Karpas-422 (cell line): Measurements from ENCODE around the gene AGAP1. TPM values are rescaled to one million over a fixed set of nuclear protein-coding genes. Genes with fewer than 3 reads are reported as not detected.

ENCODE experiments used
- DNase-seq: peaks from one replicate; pipeline ENCODE4 v3.0.0-alpha.2; 2015
- H2AFZ ChIP-seq: fragments of 200-600 bp; sonication (generic); 2 replicates; pipeline ENCODE4 v1.6.1; 2014; ENCODE audit warnings: antibody characterized with exemption, low read length, mixed read lengths
- H3K27ac ChIP-seq: fragments of 200-600 bp; sonication (generic); 2 replicates; pipeline ENCODE4 v1.5.1; 2014; ENCODE audit warnings: mild to moderate bottlenecking, low read length, moderate library complexity
- H3K27me3 ChIP-seq: fragments of 200-600 bp; sonication (generic); 2 replicates; pipeline ENCODE4 v1.6.1; 2014; ENCODE audit warnings: low read length, mixed read lengths
- H3K36me3 ChIP-seq: fragments of 200-600 bp; sonication (generic); 2 replicates; pipeline ENCODE4 v1.6.1; 2014; ENCODE audit warnings: low read length, mixed read lengths; ENCODE audit not compliant: insufficient read depth
- H3K4me1 ChIP-seq: fragments of 200-600 bp; sonication (generic); 2 replicates; pipeline ENCODE4 v1.6.1; 2014; ENCODE audit warnings: mild to moderate bottlenecking, low read length, mixed read lengths
- H3K4me2 ChIP-seq: fragments of 200-600 bp; sonication (generic); 2 replicates; pipeline ENCODE4 v1.6.1; 2014; ENCODE audit warnings: low read length, low read depth, mild to moderate bottlenecking; ENCODE audit not compliant: poor library complexity, severe bottlenecking
- H3K4me3 ChIP-seq: fragments of 200-600 bp; sonication (generic); 2 replicates; pipeline ENCODE4 v1.5.1; 2014; ENCODE audit warnings: mild to moderate bottlenecking, antibody characterized with exemption, low read length, mixed read lengths
- H3K79me2 ChIP-seq: fragments of 200-600 bp; sonication (generic); 2 replicates; pipeline ENCODE4 v1.6.1; 2014; ENCODE audit warnings: mild to moderate bottlenecking, low read length, mixed read lengths
- H3K9ac ChIP-seq: fragments of 200-600 bp; sonication (generic); 2 replicates; pipeline ENCODE4 v1.6.0; 2014; ENCODE audit warnings: low read length
- H3K9me2 ChIP-seq: fragments of 200-600 bp; sonication (generic), shearing (Covaris generic); replicated peaks from 2 replicates; pipeline ENCODE4 v1.6.0; 2014; ENCODE audit warnings: mild to moderate bottlenecking, low read length, moderate library complexity; ENCODE audit not compliant: insufficient read depth
- H3K9me3 ChIP-seq: fragments of 300-700, 200-600 bp; sonication (generic); 2 replicates; pipeline ENCODE4 v1.6.1; 2014; ENCODE audit warnings: low read length, mixed read lengths
- H4K20me1 ChIP-seq: fragments of 200-600 bp; sonication (generic); 2 replicates; pipeline ENCODE4 v1.6.1; 2014; ENCODE audit warnings: mild to moderate bottlenecking, antibody characterized with exemption, low read length, low read depth; ENCODE audit not compliant: insufficient read depth
- total RNA-seq: library from RNA; depleted of rRNA; stranded (reverse); fragments of >200 nt; shearing (Covaris generic); gene quantifications from 2 replicates; pipeline ENCODE4 v1.2.3, GENCODE V29; 2014; ENCODE audit warnings: low replicate concordance

Gene AGAP1
- total RNA-seq, 1 experiment from 2014 or later = not detected

- Histone ChIP-seq H3K9ac (no peak overlapping the region), H3K9me3 (no peaks in the 10 kb centered on the region), H3K27ac (no peak overlapping the region), H4K20me1 (no peaks in the 10 kb centered on the region), H2AFZ (no peak overlapping the region), H3K4me1 (no peaks in the 10 kb centered on the region), H3K9me2 (no peaks in the 10 kb centered on the region), H3K4me3 (no peak overlapping the region), H3K36me3 (no peaks in the 10 kb centered on the region), H3K79me2 (no peaks in the 10 kb centered on the region), H3K4me2 (no peak overlapping the region), H3K27me3 (no peaks in the 10 kb centered on the region)
- no peak for DNase-seq
Observed at GRCh38 chr2:235514627-235515363, 21.0 kb downstream of the AGAP1 start.

- Histone ChIP-seq H2AFZ (no peak overlapping the region), H3K79me2 (no peaks in the 10 kb centered on the region), H3K36me3 (no peaks in the 10 kb centered on the region), H3K9me2 (no peaks in the 10 kb centered on the region), H3K4me1 (no peaks in the 10 kb centered on the region), H3K27me3 (no peaks in the 10 kb centered on the region), H3K27ac (no peak overlapping the region), H3K9me3 (no peaks in the 10 kb centered on the region), H4K20me1 (no peaks in the 10 kb centered on the region), H3K9ac (no peak overlapping the region), H3K4me2 (no peak overlapping the region), H3K4me3 (no peak overlapping the region)
- no peak for DNase-seq
Observed at GRCh38 chr2:235515364-235515742, 21.5 kb downstream of the AGAP1 start.

GRCh38 chr2:235515821-235516220 is 22.0 kb downstream of the AGAP1 start:
- Histone ChIP-seq H4K20me1 (no peaks in the 10 kb centered on the region), H3K9me2 (no peaks in the 10 kb centered on the region), H3K4me2 (no peak overlapping the region), H3K9ac (no peak overlapping the region), H3K79me2 (no peaks in the 10 kb centered on the region), H2AFZ (no peak overlapping the region), H3K9me3 (no peaks in the 10 kb centered on the region), H3K4me1 (no peaks in the 10 kb centered on the region), H3K4me3 (no peak overlapping the region), H3K27ac (no peak overlapping the region), H3K36me3 (no peaks in the 10 kb centered on the region), H3K27me3 (no peaks in the 10 kb centered on the region)
- DNase-seq = no peak

- Histone ChIP-seq H3K4me1 (no peaks in the 10 kb centered on the region), H3K9me2 (no peaks in the 10 kb centered on the region), H4K20me1 (no peaks in the 10 kb centered on the region), H3K9ac (no peak overlapping the region), H3K4me2 (no peak overlapping the region), H3K36me3 (no peaks in the 10 kb centered on the region), H3K4me3 (no peak overlapping the region), H3K27me3 (no peaks in the 10 kb centered on the region), H3K79me2 (no peaks in the 10 kb centered on the region), H3K27ac (no peak overlapping the region), H3K9me3 (no peaks in the 10 kb centered on the region), H2AFZ (no peak overlapping the region)
- DNase-seq = no peak
Observed at GRCh38 chr2:235516257-235516656, 22.4 kb downstream of the AGAP1 start.

GRCh38 chr2:235518322-235519090 is 24.7 kb downstream of the AGAP1 start:
- H3K79me2 ChIP-seq = no peaks in the 10 kb centered on the region
- no peaks in the 10 kb centered on the region for H4K20me1 ChIP-seq
- DNase-seq = no peak
- H3K4me3 ChIP-seq = no peak overlapping the region
- H3K9ac ChIP-seq = no peak overlapping the region
- H2AFZ ChIP-seq = no peak overlapping the region
- H3K27me3 ChIP-seq = no peaks in the 10 kb centered on the region
- no peaks in the 10 kb centered on the region for H3K36me3 ChIP-seq
- H3K9me3 ChIP-seq = no peaks in the 10 kb centered on the region
- no peaks in the 10 kb centered on the region for H3K9me2 ChIP-seq
- no peak overlapping the region for H3K4me2 ChIP-seq
- no peaks in the 10 kb centered on the region for H3K4me1 ChIP-seq
- H3K27ac ChIP-seq = no peak overlapping the region

GRCh38 chr2:235520787-235521186 is 26.9 kb downstream of the AGAP1 start:
- no peak overlapping the region for H3K9ac ChIP-seq

GRCh38 chr2:235521844-235522243 is 28.0 kb downstream of the AGAP1 start:
- Histone ChIP-seq H3K4me1 (no peaks in the 10 kb centered on the region), H3K9me3 (no peaks in the 10 kb centered on the region), H3K4me3 (no peak overlapping the region), H3K27me3 (no peaks in the 10 kb centered on the region), H2AFZ (no peak overlapping the region), H3K79me2 (no peaks in the 10 kb centered on the region), H3K36me3 (no peaks in the 10 kb centered on the region), H3K9me2 (no peaks in the 10 kb centered on the region), H3K27ac (no peak overlapping the region), H4K20me1 (no peaks in the 10 kb centered on the region), H3K4me2 (no peak overlapping the region), H3K9ac (no peak overlapping the region)
- DNase-seq = no peak

More at GRCh38 chr2:235520787-235521186, 26.9 kb downstream of the AGAP1 start:
- no peaks in the 10 kb centered on the region for H3K4me1 ChIP-seq
- no peak overlapping the region for H3K4me2 ChIP-seq
- H3K27ac ChIP-seq = no peak overlapping the region
- no peaks in the 10 kb centered on the region for H3K36me3 ChIP-seq
- no peak for DNase-seq
- H3K27me3 ChIP-seq = no peaks in the 10 kb centered on the region
- no peaks in the 10 kb centered on the region for H3K9me3 ChIP-seq
- H2AFZ ChIP-seq = no peak overlapping the region
- H4K20me1 ChIP-seq = no peaks in the 10 kb centered on the region
- H3K79me2 ChIP-seq = no peaks in the 10 kb centered on the region
- no peaks in the 10 kb centered on the region for H3K9me2 ChIP-seq
- H3K4me3 ChIP-seq = no peak overlapping the region

GRCh38 chr2:235523021-235523420 is 29.2 kb downstream of the AGAP1 start:
- Histone ChIP-seq H3K27ac (no peak overlapping the region), H3K9me3 (no peaks in the 10 kb centered on the region), H3K4me3 (no peak overlapping the region), H3K27me3 (no peaks in the 10 kb centered on the region), H4K20me1 (no peaks in the 10 kb centered on the region), H3K36me3 (no peaks in the 10 kb centered on the region), H3K4me2 (no peak overlapping the region), H3K9me2 (no peaks in the 10 kb centered on the region), H3K9ac (no peak overlapping the region), H2AFZ (no peak overlapping the region), H3K79me2 (no peaks in the 10 kb centered on the region), H3K4me1 (no peaks in the 10 kb centered on the region)
- DNase-seq = no peak
